Type B pancreatic cell (in vitro differentiated cells): ENCODE data around the gene IGFL2. TPM values are rescaled to one million over a fixed set of nuclear protein-coding genes. Genes with fewer than 3 reads are reported as not detected.
"Not testable (repeated sequence)": the region's sequence is repeated elsewhere in the genome, so short reads cannot be mapped to it uniquely, and the experiment has no call there.

Experiments
- DNase-seq: peaks from one replicate; pipeline ENCODE4 v3.0.0; 2021; ENCODE audit warnings: mixed read lengths; ENCODE audit not compliant: unreplicated experiment; ENCODE audit errors: extremely low spot score
- H3K27ac Mint-ChIP-seq: 2 replicates; pipeline ENCODE4 v1.8.0; 2021; ENCODE audit warnings: mild to moderate bottlenecking, mixed read lengths
- H3K27me3 Mint-ChIP-seq: 2 replicates; pipeline ENCODE4 v1.8.0; 2021; ENCODE audit warnings: mixed read lengths
- H3K36me3 Mint-ChIP-seq: 2 replicates; pipeline ENCODE4 v1.8.0; 2021; ENCODE audit warnings: mixed read lengths
- H3K4me1 Mint-ChIP-seq: one replicate; pipeline ENCODE4 v1.8.0; 2021; ENCODE audit warnings: mixed read lengths; ENCODE audit not compliant: unreplicated experiment
- H3K4me3 Mint-ChIP-seq: 2 replicates; pipeline ENCODE4 v1.8.0; 2021; ENCODE audit warnings: mild to moderate bottlenecking, mixed read lengths
- H3K9me3 Mint-ChIP-seq: 2 replicates; pipeline ENCODE4 v1.8.0; 2021; ENCODE audit warnings: mixed read lengths
- CTCF ChIP-seq: fragments of 200-600 bp; sonication (generic); conservative IDR thresholded peaks from 2 replicates; pipeline ENCODE4 v1.5.0; 2021; ENCODE audit warnings: antibody characterized with exemption, mild to moderate bottlenecking
- total RNA-seq: library from RNA; stranded (reverse); gene quantifications from 2 replicates; pipeline ENCODE4 v1.2.1, GENCODE V29; 2021; ENCODE audit warnings: low replicate concordance

The IGFL2 gene
- total RNA-seq, 1 donor from 2014 or later = 104 TPM

DNA sequence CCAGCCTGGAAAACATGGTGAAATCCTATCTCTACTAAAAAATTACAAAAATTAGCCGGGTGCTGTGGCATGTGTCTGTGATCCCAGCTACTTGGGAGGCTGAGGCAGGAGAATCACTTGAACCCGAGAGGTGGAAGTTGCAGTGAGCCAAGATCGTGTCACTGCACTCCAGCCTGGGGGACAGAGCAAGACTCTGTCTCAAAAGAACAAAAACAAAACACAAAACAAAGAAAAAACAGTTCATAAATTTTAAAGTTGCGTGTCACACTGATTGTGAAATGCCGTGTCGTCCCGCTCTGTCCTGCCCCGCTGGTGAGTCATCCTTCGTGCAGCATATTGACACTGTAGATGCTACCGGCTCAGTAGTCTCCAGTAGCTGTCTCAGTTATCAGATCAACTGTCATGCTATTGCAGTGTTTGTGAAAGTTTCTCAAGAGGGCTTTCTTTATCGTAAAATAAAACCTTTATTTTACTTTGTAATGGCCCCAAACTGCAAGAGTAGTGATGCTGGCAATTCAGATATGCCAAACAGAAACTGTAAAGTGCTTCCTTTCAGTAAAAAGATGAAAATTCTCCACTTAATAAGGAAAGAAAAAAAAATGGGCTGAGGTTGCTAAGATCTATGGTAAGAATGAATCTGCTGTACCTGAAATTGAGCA lies 45.1 kb downstream of the IGFL2 start:
- Mint-ChIP-seq H3K27ac (peak overlapping the region; percentile 92), H3K36me3 (no peaks in the 10 kb centered on the region), H3K27me3 (peaks cover 20% of the 10 kb centered on the region), H3K9me3 (no peaks in the 10 kb centered on the region), H3K4me1 (peaks cover 8% of the 10 kb centered on the region), H3K4me3 (peak overlapping the region; percentile 69)
- no peak for TF ChIP-seq CTCF
- DNase-seq = no peak

- peak overlapping the region; percentile 69 for H3K4me3 Mint-ChIP-seq
- no peak for DNase-seq
- H3K27ac Mint-ChIP-seq = peak overlapping the region; percentile 92
- H3K4me1 Mint-ChIP-seq = peaks cover 8% of the 10 kb centered on the region
- no peak for TF ChIP-seq CTCF
- peaks cover 15% of the 10 kb centered on the region for H3K27me3 Mint-ChIP-seq
- H3K36me3 Mint-ChIP-seq = no peaks in the 10 kb centered on the region
- no peaks in the 10 kb centered on the region for H3K9me3 Mint-ChIP-seq
Measured at GRCh38 chr19:46193678-46194077, 45.6 kb downstream of the IGFL2 start.

DNA sequence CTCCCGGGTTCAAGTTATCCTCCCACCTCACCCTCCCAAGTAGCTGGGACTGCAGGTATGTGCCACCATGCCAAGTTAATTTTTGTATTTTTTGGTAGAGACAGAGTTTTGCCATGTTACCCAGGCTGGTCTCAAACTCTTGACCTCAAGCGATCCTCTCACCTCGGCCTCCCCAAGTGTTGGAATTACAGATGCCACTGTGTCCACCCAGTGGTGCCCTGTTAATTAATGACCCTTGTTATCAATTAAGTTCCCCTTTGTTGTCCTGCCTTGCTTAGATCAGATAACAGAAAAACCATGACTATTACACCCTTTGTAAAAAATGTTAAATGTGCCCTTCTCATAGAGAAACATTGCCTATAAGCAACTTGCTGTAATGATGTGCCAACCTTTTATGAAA lies 47.1 kb downstream of the IGFL2 start:
- no peaks in the 10 kb centered on the region for H3K36me3 Mint-ChIP-seq
- H3K9me3 Mint-ChIP-seq = no peaks in the 10 kb centered on the region
- H3K27me3 Mint-ChIP-seq = peaks cover 12% of the 10 kb centered on the region
- no peak for TF ChIP-seq CTCF
- DNase-seq = no peak
- peaks cover 8% of the 10 kb centered on the region for H3K4me1 Mint-ChIP-seq
- H3K27ac Mint-ChIP-seq = peak overlapping the region; percentile 29
- no peak overlapping the region for H3K4me3 Mint-ChIP-seq

- H3K4me3 Mint-ChIP-seq, DNase-seq, H3K9me3 Mint-ChIP-seq, H3K36me3 Mint-ChIP-seq, H3K4me1 Mint-ChIP-seq: not testable (repeated sequence)
- peaks cover 15% of the 10 kb centered on the region for H3K27me3 Mint-ChIP-seq
- H3K27ac Mint-ChIP-seq = peak overlapping the region; percentile 55
Measured at GRCh38 chr19:46195919-46196318, 47.9 kb downstream of the IGFL2 start.

DNA sequence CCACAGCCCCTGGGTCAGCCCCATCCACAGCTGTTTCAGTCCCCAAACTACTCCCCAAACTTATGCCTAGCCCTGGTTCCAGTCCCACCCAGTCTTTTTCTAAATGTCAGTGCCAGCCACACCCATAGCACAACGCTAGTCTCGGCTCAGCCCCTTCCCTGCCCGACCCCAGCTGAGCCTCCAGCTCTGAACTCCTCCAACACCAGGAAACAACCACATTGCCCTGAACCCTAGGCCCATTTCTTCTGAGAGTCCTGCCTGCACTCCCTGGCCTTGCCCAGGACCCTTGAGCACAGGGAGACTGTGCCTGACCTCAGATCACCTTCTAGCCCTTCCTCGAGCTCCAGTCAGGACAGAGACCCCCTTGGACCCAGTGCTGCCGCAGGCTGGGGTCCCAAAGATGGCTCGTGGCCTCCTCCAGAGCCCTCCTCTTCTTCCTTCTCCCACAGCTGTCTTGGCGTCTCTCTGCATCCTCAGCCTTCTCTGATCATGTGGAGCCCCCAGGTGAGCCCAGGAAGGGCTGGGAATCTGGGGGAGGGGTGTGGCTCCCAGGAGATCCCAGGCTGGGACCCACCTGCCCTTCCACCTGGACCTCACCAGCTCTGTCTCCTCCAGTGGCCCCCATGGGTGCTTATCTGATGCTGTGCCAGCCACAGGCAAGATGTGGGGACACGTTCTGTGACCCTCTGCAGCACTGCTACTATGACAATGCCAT lies 48.5 kb downstream of the IGFL2 start:
- peak overlapping the region; percentile 55 for H3K27ac Mint-ChIP-seq
- TF ChIP-seq CTCF = no peak
- no peaks in the 10 kb centered on the region for H3K9me3 Mint-ChIP-seq
- no peak overlapping the region for H3K4me3 Mint-ChIP-seq
- no peak for DNase-seq
- no peaks in the 10 kb centered on the region for H3K36me3 Mint-ChIP-seq
- peaks cover 15% of the 10 kb centered on the region for H3K27me3 Mint-ChIP-seq
- H3K4me1 Mint-ChIP-seq = peaks cover 12% of the 10 kb centered on the region

DNA sequence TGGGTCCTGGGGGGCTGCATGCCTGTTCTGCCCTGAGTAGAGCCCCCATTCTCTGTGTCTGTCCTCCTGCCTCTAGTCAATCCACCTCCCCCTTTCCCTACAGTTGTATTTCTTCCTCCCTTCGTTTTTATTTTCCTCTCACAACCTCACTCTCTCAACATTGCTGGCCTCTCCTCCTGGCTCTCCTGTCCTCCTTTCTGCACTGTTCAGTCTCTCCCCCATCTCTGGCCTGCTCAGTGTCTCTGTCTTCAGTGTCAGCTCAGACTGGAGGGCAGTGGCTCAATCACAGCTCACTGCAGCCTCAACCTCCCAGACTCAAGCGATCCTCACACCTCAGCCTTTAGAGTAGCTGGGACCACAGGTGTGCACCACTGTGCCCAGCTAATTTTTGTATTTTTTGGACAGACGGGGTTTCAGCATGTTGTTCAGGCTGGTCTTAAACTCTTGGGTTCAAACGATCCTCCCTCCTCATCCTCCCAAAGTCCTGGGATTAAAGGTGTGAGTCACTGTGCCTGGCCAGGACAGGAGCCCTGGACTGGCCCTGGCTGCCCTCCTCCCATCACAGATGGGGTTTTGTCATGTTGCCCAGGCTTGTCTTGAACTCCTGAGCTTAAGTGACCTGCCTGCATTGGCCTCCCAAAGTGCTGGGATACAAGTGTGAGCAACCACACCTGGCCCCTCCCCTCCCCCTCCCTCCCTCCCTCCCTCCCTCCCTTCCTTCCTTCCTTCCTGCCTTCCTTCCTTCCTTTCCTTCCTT lies 49.5 kb downstream of the IGFL2 start:
- peak overlapping the region; percentile 37 for H3K27ac Mint-ChIP-seq
- no peaks in the 10 kb centered on the region for H3K9me3 Mint-ChIP-seq
- no peak for TF ChIP-seq CTCF
- no peak for DNase-seq
- H3K27me3 Mint-ChIP-seq = peaks cover 20% of the 10 kb centered on the region
- peaks cover 20% of the 10 kb centered on the region for H3K4me1 Mint-ChIP-seq
- H3K4me3 Mint-ChIP-seq = no peak overlapping the region
- peaks cover 5% of the 10 kb centered on the region for H3K36me3 Mint-ChIP-seq
